Colon (tissue), 2 donors: ENCODE data around the gene CAPN12.
"Not testable (repeated sequence)": the region's sequence is repeated elsewhere in the genome, so short reads cannot be mapped to it uniquely, and the experiment has no call there.

Experiments
- FAIRE-seq: peaks from 2 replicates; lab custom pipeline; 2012; peaks lifted over from hg19 to GRCh38; lab: Jason Lieb, UNC
- donor health status: control.
- donor health status: control.

The CAPN12 gene

DNA sequence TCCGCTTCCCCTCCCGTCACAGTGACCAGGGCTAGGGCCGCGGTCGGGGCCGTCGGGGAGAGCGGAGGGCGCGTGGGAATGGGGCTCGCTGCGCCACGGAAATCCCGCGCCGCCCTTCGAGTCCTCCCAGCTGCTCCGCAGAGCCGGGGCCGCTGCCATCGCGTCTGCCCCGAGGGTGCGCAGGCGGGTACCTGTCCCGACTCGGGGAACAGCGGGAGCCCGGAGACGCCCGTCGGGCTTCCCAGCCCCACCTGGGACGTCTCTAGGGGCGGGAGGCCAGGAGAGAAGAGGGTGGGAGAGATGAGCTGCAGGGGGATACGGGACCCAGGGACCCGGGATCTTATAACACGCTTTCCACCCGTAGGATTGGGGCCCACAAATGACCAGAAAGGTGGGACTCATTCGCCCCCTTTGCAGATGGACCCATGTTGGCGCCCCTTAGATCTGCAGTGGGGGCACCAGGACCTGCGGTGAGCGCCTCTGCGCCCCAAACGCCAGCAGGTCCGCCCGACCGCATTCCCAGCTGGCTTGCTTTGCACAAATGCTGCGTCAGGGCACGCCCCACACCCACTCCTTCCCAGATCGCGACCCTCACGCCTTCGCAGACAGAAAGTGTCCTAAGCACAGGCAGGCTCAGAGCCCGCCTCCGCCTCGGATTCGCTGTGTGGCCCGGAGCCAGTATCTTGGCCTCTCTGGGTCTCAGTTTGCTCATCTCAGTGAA is 26.1 kb upstream of the CAPN12 start:
- FAIRE-seq = not testable (repeated sequence)

DNA sequence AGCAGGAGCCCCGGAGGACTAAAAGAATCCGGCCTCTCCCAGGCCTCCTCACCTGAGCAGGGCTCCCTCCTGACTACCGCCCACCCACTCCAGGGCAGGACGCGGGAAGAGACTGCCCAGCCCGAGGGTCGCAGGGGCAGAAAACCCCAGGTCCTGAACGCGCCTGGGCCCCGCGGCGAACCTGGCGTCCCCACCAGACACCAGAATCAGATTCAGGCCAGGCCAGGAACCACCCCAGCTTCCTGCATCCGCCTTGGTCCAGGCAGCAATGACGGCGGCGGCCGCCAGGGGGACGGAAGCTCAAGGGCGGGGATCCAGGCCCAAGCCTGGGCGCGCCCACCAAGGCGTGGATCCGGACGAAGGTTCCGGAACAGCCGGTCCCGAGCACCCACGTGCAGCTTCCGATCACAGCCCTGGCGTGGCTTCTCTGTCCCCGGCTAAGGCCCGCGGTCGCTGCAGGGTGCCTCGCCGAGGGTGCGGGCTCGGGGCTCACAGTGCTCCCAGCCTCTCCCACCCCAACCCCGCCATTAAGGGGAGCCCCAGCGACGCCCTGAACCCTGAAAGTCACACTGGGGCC is 25.4 kb upstream of the CAPN12 start:
- no peak for FAIRE-seq

DNA sequence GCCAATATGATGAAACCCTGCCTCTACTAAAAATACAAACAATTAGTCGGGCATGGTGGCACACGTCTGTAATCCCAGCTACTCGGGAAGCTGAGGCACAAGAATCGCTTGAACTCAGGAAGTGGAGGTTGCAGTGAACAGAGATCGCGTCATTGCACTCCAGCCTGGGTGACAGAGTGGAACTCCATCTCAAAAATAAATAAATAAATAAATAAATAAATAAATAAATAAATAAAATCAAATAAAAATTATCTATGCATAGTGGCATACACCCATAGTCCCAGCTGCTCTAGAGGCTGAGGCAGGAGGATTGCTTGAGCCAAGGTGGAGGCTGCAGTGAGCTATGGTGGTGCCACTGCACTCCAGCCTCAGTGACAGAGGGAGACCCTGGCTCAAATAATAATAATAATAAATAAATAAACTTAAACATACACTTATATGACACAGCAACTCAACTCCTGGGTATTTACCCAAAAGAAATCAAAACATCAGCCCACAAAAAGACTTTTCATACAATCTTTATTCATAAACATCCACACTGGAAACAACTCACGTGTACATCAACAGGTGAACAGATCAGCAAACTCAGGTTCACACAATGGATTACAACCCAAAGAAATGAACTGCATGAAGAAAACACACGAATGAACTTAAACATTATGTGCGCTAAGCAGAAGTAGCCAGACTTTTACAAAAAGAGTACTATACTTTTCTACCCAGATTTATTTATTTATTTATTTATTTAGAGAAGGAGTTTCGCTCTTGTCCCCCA is 22.2 kb upstream of the CAPN12 start:
- no peak for FAIRE-seq

DNA sequence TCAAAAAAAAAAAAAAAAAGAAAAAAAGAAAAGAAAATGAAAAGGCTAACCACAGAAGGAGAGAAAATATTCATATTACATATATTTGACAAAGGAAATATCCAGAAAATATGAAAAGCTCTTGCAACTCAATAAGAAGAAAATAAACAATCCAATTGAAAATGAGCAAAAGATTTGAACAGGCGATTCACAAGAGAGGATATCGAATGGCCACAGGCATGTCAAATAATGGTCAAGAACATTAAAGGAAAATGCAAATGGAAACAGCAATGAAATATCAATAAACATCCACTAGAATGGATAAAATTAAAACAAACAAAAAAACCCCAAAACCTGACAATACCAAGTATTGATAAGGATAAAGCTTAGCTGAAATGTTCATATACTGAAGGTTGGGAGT is 20.9 kb upstream of the CAPN12 start:
- no peak for FAIRE-seq

DNA sequence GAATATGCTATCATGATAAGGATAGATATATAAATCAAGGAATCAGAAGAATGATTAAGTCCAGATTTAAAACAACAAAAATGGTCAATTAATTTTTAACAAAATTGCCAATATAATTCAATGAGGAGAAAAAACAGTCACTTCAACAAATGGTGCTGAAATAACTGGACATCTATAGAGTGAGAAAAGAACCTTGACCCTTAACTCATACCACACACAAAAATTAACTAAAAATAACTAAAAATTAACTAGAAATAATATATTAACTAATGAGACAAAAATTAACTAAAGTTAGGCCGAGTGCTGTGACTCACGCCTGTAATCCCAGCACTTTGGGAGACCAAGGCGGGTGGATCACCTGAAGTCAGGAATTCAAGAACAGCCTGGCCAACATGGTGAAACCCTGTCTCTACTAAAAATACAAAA is 19.5 kb upstream of the CAPN12 start:
- FAIRE-seq = no peak

DNA sequence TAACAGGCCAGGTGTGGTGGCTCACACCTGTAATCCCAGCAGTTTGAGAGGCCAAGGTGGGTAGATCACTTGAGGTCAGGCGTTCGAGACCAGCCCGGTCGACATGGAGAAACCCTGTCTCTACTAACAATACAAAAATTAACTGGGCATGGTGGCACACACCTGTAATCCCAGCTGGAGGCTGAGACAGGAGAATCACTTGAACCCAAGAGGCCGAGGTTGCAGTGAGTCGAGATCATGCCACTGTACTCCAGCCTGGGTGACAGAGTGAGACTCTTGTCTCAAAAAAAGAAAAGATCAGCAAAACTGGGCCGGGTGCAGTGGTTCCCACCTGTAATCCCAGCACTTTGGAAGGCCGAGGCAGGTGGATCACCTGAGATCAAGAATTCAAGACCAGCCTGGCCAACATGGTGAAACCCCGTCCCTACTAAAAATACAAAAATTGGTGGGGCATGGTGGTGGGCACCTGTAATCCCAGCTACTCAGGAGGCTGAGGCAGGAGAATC is 17.7 kb upstream of the CAPN12 start:
- not testable (repeated sequence) for FAIRE-seq

DNA sequence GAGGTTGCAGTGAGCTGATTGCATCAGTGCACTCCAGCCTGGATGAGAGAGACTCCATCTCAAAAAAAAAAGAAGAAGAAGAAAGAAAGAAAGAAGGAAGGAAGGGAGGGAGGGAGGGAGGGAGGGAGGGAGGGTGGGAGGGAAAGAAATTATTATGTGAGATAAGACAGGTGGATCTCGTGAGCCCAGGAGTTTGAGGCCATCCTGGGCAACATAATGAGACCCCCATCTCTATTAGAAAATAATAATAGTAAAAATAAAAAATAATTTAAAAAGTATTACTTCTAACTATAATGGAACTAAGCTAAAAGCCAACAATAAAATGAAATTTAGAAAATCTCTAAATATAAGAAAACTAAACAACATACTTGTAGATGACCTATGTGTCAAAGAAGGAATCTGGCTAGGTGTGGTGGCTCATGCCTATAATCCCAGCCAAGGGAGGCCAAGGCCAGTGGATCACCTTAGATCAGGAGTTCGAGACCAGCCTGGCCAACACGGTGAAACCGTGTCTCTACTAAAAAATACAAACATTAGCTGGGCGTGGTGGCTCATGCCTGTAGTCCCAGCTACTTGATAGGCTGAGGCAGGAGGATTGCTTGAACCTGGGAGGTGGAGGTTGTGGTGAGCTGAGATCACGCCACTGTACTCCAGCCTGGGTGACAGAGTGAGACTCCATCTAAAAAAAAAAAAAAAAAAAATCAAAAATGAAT is 16.7 kb upstream of the CAPN12 start:
- FAIRE-seq = not testable (repeated sequence)

DNA sequence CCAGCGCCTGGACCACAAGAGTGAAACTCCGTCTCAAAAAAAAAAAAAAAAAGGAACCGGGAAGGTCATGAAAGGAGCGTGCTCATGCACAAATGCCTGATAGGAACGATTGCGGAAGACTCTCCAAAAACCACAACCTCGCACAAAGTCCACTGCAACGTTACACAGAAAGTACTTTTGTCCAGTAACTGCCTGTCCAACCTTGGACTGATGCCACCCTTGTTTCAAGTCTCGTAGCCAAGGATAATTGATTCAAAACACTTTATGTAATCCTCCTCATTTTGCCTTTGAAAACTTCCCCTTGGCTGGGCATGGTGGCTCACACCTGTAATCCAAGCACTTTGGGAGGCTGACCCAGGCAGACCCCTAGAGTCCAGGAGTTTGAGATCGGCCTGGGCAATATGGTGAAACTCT is 15.3 kb upstream of the CAPN12 start:
- no peak for FAIRE-seq

DNA sequence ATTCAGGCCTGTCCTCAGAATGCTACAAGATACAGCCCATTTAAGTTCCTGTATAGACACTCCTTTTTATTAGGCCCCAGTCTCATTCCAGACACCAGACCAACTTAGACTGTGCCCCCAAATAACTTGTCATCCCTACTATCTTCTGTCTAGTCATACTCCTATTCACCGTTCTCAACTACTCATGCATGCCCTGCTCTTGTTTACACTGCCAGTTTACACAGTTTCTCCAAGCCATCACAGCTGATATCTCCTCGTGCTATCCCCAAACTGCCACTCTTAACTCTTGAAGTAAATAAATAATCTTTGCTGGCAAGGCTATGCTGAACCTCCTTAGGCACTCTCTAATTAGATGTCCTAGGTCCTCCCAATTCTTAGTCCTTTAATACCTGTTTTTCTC is 9.9 kb upstream of the CAPN12 start:
- not testable (repeated sequence) for FAIRE-seq

DNA sequence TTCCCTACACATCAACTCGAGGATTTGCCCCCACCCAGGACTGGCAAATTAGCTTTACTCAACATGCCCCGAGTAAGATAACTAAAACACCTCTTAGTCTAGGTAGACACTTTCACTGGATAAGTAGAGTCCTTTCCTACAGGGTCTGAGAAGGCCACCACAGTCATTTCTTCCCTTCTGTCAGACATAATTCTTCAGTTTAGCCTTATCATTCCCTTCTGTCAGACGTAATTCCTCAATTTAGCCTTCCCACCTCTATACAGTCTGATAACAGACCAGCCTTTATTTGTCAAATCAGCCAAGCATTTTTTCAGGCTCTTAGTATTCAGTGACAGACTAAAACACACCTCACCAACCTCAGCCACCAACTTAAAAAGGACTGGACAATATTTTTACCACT is 9.5 kb upstream of the CAPN12 start:
- FAIRE-seq = not testable (repeated sequence)

DNA sequence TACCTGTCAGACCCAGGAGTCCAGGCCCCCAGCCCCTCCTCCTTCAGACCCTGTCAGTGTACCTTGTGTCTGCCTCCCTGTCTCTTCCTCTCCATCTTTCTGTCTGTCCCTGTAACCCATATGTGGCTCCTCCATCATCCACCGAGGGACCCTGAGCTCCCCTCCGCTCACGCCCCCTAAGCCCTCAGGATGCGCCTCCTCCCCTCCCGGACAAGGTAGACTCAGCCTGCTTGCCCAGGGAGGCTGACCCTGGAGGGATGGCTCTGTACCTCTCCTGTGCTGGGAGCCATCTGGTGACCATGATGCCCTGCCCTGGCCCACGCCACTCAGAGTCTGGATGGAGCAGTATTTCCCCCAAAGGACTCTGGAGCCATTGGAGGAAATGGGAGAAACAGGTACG is 1.0 kb upstream of the CAPN12 start:
- no peak for FAIRE-seq

DNA sequence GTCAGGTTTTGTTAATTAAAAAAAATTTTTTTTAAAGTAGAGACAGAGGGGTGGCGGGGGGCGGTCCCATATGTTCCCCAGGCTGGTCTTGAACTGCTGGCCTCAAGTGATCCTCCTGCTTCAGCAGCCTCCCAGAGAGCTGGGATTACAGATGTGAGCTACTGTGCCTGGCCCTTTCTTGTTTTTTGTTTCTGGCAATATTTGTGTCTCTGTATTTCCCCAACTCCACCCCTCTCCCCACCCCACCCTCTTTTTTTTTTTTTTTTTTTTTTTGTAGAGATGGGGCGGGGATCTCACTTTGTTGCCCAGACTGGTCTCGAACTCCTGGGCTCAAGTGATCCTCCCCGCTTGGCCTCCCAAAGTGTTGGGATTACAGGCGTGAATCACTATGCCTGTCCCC is 600 bp upstream of the CAPN12 start:
- FAIRE-seq = no peak

DNA sequence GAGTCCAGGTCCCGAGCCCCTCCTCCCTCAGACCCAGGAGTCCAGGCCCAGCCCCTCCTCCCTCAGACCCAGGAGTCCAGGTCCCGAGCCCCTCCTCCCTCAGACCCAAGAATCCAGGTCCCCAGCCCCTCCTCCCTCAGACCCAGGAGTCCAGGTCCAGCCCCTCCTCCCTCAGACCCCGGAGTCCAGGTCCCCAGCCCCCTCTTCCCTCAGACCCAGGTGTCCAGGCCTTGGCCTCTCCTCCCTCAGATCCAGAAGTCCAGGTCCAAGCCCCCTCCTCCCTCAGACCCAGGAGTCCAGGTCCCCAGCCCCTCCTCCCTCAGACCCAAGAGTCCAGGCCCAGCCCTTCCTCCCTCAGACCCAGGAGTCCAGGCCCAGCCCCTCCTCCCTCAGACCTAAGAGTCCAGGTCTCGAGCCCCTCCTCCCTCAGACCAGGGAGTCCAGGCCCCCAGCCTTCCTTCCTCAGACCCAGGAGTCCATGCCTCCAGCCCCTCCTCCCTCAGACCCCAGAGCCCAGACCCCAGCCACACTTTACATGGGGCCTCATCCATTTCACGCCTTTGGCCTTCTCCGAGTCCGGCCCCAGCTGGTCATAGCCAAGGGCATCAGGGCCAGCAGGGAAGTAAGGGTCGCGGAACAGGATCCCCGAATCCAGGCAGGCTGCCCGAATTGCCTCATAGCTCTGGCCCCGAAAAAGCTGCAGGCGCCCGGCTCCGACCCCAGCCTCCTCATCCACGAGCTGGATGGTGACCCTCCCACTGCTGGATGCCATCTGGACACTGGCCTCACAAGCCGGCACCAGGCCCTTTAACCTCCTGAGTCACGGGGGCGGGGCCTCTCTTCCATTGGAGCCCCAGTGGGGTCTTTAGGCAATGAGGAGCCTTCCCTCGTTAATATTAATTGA is 628 bp downstream of the CAPN12 start:
- no peak for FAIRE-seq

DNA sequence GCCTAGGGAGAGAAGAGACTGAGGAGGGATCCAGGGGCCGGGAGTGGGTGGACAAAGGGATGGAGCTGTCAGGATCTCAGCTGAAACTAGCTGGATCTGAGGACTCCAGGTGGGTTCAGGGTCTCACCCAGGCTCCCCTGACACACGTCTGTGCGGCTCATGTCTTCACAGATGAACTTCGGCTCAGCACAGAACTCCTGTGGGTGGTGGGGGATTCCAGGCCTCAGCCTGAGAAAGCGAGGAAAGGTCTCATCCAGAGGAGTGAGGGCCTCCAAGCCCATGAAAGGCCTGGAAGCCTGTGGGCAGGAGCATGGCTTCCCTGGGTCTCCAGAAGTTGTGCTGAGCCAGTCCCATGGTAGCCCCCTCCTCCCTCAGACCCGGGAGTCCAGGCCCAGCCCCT is 1.4 kb downstream of the CAPN12 start:
- no peak for FAIRE-seq

DNA sequence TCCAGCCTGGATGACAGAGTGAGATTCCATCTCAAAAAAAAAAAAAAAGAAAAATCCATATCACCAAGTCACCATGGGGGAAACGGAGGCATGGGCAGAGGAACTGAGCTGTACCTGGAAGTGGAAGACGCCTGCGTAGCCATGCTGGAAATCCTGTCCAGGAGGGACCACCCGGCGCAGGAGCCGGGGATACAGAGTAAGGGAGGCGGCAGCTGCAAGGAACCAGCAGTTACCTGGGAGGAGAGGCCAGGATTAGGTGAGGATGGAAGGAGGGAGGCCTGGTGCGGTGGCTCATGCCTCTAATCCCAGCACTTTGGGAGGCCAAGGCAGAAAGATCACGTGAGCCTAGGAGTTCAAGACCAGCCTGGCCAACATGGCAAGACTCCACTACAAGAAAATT is 2.0 kb downstream of the CAPN12 start:
- FAIRE-seq = no peak

DNA sequence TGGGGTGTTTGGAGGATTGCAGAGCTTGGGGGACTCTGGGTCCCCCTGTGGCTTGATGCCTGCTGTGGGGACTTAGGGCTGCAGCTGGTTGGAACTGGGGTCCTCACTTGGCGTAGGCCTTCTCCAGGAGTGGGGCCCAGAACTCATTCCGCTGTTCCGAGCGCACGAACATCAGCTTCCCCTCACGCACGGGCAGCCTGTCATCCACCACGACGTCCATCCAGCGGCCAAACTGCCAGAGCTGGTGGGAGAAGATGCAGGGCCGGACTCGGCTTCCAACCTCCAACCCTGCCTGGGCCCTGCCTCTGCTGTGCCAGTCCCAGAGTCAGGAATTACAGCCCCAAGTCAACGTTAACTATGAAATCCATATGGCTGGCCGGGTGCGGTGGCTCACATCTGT is 2.6 kb downstream of the CAPN12 start:
- FAIRE-seq = no peak

DNA sequence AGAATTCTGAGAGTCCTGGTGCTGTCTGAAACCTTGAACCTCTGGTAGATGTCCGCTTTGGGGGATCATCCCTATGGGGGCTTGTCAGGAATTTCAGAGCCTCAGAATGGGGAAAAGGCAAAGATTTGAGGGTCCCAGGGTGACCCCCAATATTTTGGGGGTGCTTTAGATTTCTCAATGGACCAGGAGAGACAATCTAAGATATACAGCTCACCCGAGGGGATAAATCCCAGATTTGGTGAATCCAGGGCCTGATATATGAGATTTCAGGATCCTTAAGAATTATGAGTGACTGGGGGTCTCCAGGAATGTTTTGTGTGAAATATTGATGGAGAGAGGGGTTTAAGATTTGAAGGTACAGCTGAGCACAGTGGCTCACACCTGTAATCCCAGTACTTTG is 3.3 kb downstream of the CAPN12 start:
- FAIRE-seq = no peak

DNA sequence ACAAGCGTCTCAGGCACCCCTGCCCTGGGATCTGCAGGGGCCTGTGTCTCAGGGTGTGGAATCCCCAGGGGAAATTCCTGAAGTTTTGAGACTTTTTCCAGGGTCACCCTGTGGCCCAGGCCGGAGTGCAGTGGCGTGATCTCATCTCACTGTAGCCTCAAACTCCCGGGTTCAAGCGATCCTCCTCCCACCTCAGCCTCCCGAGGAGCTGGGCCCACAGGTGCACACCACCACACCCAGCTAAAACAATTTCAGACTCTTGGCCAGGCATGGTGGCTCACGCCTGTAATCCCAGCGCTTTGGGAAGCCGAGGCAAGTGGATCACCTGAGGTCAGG is 4.0 kb downstream of the CAPN12 start:
- FAIRE-seq = no peak

DNA sequence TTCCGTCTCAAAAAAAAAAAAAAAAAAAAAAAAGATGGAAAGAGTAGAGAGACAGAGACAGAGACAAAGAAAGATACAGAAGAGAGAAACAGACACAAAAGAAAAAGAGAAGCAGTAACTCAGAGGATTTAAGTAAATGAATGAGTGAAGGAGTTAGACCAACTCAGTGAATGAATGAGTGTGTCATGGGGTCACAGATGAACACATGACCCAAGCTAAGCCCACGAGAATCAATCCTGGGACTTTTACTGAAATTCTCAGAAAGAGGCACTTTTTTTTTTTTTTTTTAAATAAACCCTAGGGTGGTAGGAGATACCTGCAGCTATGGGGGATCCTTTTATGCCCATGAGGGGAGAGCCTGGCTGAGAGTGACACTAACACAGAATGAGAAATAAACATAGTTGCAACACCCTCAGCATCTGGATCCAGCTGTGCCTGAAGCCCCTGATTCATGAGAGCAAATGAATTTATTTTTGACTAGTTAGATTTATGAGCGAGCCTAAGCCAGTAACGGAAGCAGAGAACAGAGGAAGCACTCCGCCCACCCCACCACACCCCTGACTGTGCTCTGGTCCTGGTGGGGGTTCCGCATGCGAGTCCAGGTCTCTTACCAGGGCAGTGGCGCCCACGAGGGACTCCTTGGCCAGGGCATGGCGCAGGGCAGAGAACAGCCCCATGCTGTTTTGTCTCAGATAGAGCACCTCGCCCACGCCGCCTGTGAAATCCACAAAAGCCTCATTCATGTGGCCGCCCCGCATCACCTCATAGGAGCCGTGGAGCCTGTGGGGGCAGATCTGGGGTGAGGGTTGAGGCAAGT is 4.6 kb downstream of the CAPN12 start:
- no peak for FAIRE-seq

DNA sequence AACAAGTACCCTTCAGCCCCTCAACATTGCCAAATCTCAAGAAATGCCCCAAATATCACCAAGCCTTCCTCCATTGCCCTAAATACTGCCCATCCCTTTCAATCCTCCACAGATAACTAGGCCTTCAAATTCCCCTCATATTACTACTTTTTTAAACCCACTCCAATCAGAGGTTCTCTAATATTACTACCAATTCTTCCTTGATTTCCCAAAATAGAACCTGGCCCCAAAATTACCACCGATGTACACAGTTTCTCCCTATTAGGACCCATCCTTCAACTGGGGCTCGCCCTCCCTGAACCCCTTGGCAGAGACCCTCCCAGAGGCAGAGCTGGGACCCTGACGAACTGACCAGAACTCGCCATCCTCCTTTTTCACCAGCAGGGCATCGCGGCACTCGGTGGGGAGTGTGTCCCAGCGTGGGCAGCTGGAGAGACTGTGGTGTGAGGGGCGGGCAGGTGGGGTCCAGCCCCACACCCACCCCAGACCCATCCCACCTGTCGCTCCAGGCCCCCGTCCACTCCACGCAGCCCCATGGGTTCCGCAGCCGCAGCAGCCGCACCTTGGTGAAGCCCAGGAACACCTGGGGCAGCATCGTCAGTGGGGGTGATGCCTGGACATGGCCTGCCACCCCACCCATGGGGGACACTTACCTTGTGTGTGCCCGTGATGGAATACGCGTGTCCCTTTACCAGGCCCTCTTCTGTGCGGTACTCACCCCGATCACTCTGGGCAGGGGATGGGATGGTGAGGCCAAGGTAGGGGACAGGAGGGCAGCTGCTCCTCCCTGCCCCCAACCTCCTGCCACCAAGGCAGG is 6.1 kb downstream of the CAPN12 start:
- FAIRE-seq = no peak
